ENCODE data around the gene NANOS3. TPM values are rescaled to one million over a fixed set of nuclear protein-coding genes. Genes with fewer than 3 reads are reported as not detected.

The NANOS3 gene
- total and polyA plus RNA-seq, 2 experiments from 2014 or later, result not detected

GRCh38 chr19:13850910-13851733 lies 25.8 kb upstream of the NANOS3 start:
- peak overlapping the region; percentile 72; the same call in 1 of the 2 replicates for H3K4me2 ChIP-seq

More at GRCh38 chr19:13850910-13851733, 25.8 kb upstream of the NANOS3 start:
- TF ChIP-seq POLR2AphosphoS5 (IDR thresholded peaks at IDR 0.05; ENCODE audit: low read depth), result no peak
- no peak for TF ChIP-seq ZNF114 (CRISPR knock-in tag; IDR thresholded peaks at IDR 0.05)
- TF ChIP-seq NANOG (IDR thresholded peaks at IDR 0.05; ENCODE audit: borderline replicate concordance), result no peak
- no peak for TF ChIP-seq JUNB (IDR thresholded peaks at IDR 0.05; ENCODE audit: unreplicated experiment)
- no peak for TF ChIP-seq CTCF (conservative IDR thresholded peaks at IDR 0.05; ENCODE audit: low read depth in 2 of 2)
- TF ChIP-seq ZNF331 (CRISPR knock-in tag; IDR thresholded peaks at IDR 0.05; ENCODE audit: low read depth), result no peak
- no peak for TF ChIP-seq STAT1 (IDR thresholded peaks at IDR 0.05; ENCODE audit: unreplicated experiment)
- no peak for TF ChIP-seq EZH2 (IDR thresholded peaks at IDR 0.05; ENCODE audit: low read depth, unreplicated experiment)
- TF ChIP-seq EZH2phosphoT487 (IDR thresholded peaks at IDR 0.05; ENCODE audit: unreplicated experiment), result no peak
- TF ChIP-seq, protein P1, sequence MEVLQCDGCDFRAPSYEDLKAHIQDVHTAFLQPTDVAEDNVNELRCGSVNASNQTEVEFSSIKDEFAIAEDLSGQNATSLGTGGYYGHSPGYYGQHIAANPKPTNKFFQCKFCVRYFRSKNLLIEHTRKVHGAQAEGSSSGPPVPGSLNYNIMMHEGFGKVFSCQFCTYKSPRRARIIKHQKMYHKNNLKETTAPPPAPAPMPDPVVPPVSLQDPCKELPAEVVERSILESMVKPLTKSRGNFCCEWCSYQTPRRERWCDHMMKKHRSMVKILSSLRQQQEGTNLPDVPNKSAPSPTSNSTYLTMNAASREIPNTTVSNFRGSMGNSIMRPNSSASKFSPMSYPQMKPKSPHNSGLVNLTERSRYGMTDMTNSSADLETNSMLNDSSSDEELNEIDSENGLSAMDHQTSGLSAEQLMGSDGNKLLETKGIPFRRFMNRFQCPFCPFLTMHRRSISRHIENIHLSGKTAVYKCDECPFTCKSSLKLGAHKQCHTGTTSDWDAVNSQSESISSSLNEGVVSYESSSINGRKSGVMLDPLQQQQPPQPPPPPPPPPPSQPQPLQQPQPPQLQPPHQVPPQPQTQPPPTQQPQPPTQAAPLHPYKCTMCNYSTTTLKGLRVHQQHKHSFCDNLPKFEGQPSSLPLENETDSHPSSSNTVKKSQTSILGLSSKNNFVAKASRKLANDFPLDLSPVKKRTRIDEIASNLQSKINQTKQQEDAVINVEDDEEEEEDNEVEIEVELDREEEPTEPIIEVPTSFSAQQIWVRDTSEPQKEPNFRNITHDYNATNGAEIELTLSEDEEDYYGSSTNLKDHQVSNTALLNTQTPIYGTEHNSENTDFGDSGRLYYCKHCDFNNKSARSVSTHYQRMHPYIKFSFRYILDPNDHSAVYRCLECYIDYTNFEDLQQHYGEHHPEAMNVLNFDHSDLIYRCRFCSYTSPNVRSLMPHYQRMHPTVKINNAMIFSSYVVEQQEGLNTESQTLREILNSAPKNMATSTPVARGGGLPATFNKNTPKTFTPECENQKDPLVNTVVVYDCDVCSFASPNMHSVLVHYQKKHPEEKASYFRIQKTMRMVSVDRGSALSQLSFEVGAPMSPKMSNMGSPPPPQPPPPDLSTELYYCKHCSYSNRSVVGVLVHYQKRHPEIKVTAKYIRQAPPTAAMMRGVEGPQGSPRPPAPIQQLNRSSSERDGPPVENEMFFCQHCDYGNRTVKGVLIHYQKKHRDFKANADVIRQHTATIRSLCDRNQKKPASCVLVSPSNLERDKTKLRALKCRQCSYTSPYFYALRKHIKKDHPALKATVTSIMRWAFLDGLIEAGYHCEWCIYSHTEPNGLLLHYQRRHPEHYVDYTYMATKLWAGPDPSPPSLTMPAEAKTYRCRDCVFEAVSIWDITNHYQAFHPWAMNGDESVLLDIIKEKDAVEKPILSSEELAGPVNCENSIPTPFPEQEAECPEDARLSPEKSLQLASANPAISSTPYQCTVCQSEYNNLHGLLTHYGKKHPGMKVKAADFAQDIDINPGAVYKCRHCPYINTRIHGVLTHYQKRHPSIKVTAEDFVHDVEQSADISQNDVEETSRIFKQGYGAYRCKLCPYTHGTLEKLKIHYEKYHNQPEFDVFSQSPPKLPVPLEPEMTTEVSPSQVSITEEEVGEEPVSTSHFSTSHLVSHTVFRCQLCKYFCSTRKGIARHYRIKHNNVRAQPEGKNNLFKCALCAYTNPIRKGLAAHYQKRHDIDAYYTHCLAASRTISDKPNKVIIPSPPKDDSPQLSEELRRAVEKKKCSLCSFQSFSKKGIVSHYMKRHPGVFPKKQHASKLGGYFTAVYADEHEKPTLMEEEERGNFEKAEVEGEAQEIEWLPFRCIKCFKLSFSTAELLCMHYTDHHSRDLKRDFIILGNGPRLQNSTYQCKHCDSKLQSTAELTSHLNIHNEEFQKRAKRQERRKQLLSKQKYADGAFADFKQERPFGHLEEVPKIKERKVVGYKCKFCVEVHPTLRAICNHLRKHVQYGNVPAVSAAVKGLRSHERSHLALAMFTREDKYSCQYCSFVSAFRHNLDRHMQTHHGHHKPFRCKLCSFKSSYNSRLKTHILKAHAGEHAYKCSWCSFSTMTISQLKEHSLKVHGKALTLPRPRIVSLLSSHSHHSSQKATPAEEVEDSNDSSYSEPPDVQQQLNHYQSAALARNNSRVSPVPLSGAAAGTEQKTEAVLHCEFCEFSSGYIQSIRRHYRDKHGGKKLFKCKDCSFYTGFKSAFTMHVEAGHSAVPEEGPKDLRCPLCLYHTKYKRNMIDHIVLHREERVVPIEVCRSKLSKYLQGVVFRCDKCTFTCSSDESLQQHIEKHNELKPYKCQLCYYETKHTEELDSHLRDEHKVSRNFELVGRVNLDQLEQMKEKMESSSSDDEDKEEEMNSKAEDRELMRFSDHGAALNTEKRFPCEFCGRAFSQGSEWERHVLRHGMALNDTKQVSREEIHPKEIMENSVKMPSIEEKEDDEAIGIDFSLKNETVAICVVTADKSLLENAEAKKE (CRISPR knock-in tag; IDR thresholded peaks at IDR 0.05), result no peak
- no peak for TF ChIP-seq ETS1 (IDR thresholded peaks at IDR 0.05)
- no peak for TF ChIP-seq REST (IDR thresholded peaks at IDR 0.05; ENCODE audit: unreplicated experiment)
- TF ChIP-seq CREB1 (CRISPR knock-in tag; IDR thresholded peaks at IDR 0.05; ENCODE audit: low read depth), result no peak
- Mint-ChIP-seq H3K36me3 (ENCODE audit: low read depth) (no peaks in the 10 kb centered on the region), H3K4me1 (peaks cover 16% of the 10 kb centered on the region), H3K27ac (no peak overlapping the region; the same call in 1 of the 2 replicates), H3K4me3 (peak overlapping the region; percentile 58), H3K9me3 (no peaks in the 10 kb centered on the region), H3K27me3 (ENCODE audit: insufficient read depth, low read depth, poor library complexity) (peaks cover 19% of the 10 kb centered on the region)
- H2AFZ ChIP-seq, result peak overlapping the region; percentile 91
- ATAC-seq (no peak; the same call in 2 of the 3 replicates), DNase-seq (ENCODE audit: low spot score) (no peak)
- peak overlapping the region; percentile 63; the same call in 1 of the 2 replicates for H3K27ac ChIP-seq (ENCODE audit: low read depth)
- H3K9me2 ChIP-seq (ENCODE audit: insufficient read depth), result no peaks in the 10 kb centered on the region
- H3F3A ChIP-seq (replicated peaks; ENCODE audit: low read depth), result peaks cover 23% of the 10 kb centered on the region
- H3K36me3 ChIP-seq (ENCODE audit: insufficient read depth), result no peaks in the 10 kb centered on the region
- H3K27me3 ChIP-seq (ENCODE audit: insufficient read depth), result no peaks in the 10 kb centered on the region
- H3K79me2 ChIP-seq (replicated peaks; ENCODE audit: insufficient read depth), result no peaks in the 10 kb centered on the region
- peak overlapping the region; percentile 46; the same call in 1 of the 2 replicates for H3K4me3 ChIP-seq
- peaks cover 19% of the 10 kb centered on the region for H3K4me1 ChIP-seq (ENCODE audit: insufficient read depth)
- H4K20me1 ChIP-seq (replicated peaks; ENCODE audit: insufficient read depth), result no peaks in the 10 kb centered on the region

Data from GM23338 (cell line).